Epithelial cell of prostate (primary cell): ENCODE data around the gene SCAMP5.

Experiments
- DNase-seq: peaks from one replicate; pipeline ENCODE4 v3.0.0-alpha.2; 2011; ENCODE audit warnings: low read depth, low spot score
- H3K27ac ChIP-seq: fragments of 450-650 bp; 2 replicates; pipeline ENCODE4 v1.5.1; 2017; ENCODE audit warnings: mild to moderate bottlenecking

The SCAMP5 gene

GRCh38 chr15:75064846-75065245 lies 69.5 kb downstream of the SCAMP5 start:
- no peak overlapping the region for H3K27ac ChIP-seq
- DNase-seq: no peak

- DNase-seq: no peak
- H3K27ac ChIP-seq: no peak overlapping the region
Measured at GRCh38 chr15:75065467-75065850, 70.1 kb downstream of the SCAMP5 start.

- no peak for DNase-seq
- H3K27ac ChIP-seq: peak overlapping the region; percentile 27
Measured at GRCh38 chr15:75065851-75066509, 70.6 kb downstream of the SCAMP5 start.

GRCh38 chr15:75067123-75067830 lies 71.9 kb downstream of the SCAMP5 start:
- DNase-seq: no peak
- H3K27ac ChIP-seq: peak overlapping the region; percentile 27

- no peak for DNase-seq
- H3K27ac ChIP-seq: no peak overlapping the region
Measured at GRCh38 chr15:75068748-75069147, 73.4 kb downstream of the SCAMP5 start.

- H3K27ac ChIP-seq: no peak overlapping the region
- no peak for DNase-seq
Measured at GRCh38 chr15:75069301-75069925, 74.0 kb downstream of the SCAMP5 start.

GRCh38 chr15:75070674-75071073 lies 75.3 kb downstream of the SCAMP5 start:
- no peak overlapping the region for H3K27ac ChIP-seq

More at GRCh38 chr15:75070674-75071073, 75.3 kb downstream of the SCAMP5 start:
- DNase-seq: no peak
